Cardiac muscle cell (in vitro differentiated cells and primary cell): Measurements from ENCODE around the gene TMEM86B. TPM values are rescaled to one million over a fixed set of nuclear protein-coding genes. Genes with fewer than 3 reads are reported as not detected.

Experiments
- DNase-seq, 2 donors: peaks; one replicate each; pipeline versions ENCODE4 v3.0.0 to v3.0.0-alpha.2; 2010 to 2017; ENCODE audit warnings: low read depth in 1 of 2, low spot score in 1 of 2
- H3K27ac ChIP-seq: fragments of 200-600 bp; sonication (generic); 2 replicates; pipeline ENCODE4 v1.5.1; 2016
- H3K27me3 ChIP-seq: fragments of 200-600 bp; sonication (generic); 2 replicates; pipeline ENCODE4 v1.6.0; 2016; ENCODE audit warnings: control low read depth
- H3K36me3 ChIP-seq: fragments of 200-600 bp; sonication (generic); 2 replicates; pipeline ENCODE4 v1.5.1; 2016; ENCODE audit warnings: control low read depth
- H3K4me1 ChIP-seq: fragments of 200-600 bp; sonication (generic); 2 replicates; pipeline ENCODE4 v1.8.1; 2017; ENCODE audit warnings: low read depth, mild to moderate bottlenecking, mixed run types
- H3K4me3 ChIP-seq: fragments of 200-600 bp; sonication (generic); 2 replicates; pipeline ENCODE4 v1.5.1; 2016; ENCODE audit warnings: mild to moderate bottlenecking
- H3K9me3 ChIP-seq: fragments of 200-600 bp; sonication (generic); 2 replicates; pipeline ENCODE4 v1.5.1; 2017; ENCODE audit warnings: low read depth, mild to moderate bottlenecking, control low read depth
- CTCF ChIP-seq: IDR thresholded peaks from 2 replicates; pipeline ENCODE4 v1.5.1; 2012; ENCODE audit warnings: low read depth, mild to moderate bottlenecking, low read length
- polyA plus RNA-seq: library from polyadenylated mRNA; unstranded; fragments of >200 nt; fragmentation: Nextera tagmentation; extraction: Ambion mirVana; gene quantifications from 2 replicates; pipeline ENCODE4 v1.2.1, GENCODE V29; 2016
- total RNA-seq: library from RNA; depleted of rRNA; stranded (reverse); fragments of >200 nt; gene quantifications from 2 replicates; pipeline ENCODE4 v1.2.3, GENCODE V29; 2016

TMEM86B gene
- total and polyA plus RNA-seq, 2 experiments from 2014 or later: 2.6 to 4.7 TPM

- no peak overlapping the region for H3K27ac ChIP-seq
- no peak for DNase-seq
These were observed 24.4 kb upstream of the TMEM86B start for GRCh38 chr19:55252760-55253663.

GRCh38 chr19:55251341-55252081 lies 22.9 kb upstream of the TMEM86B start:
- Histone ChIP-seq H3K36me3 (peaks cover 5% of the 10 kb centered on the region), H3K4me1 (peaks cover 9% of the 10 kb centered on the region), H3K4me3 (no peak overlapping the region), H3K9me3 (no peaks in the 10 kb centered on the region), H3K27me3 (no peaks in the 10 kb centered on the region), H3K27ac (no peak overlapping the region)
- no peak for TF ChIP-seq CTCF
- peak in 1 of 2 donors; percentile 55 for DNase-seq

More at GRCh38 chr19:55252760-55253663, 24.4 kb upstream of the TMEM86B start:
- Histone ChIP-seq H3K4me1 (peaks cover 20% of the 10 kb centered on the region), H3K9me3 (no peaks in the 10 kb centered on the region), H3K36me3 (no peaks in the 10 kb centered on the region), H3K4me3 (no peak overlapping the region), H3K27me3 (no peaks in the 10 kb centered on the region)
- TF ChIP-seq CTCF: no peak

GRCh38 chr19:55250262-55251036 lies 21.9 kb upstream of the TMEM86B start:
- H3K4me1 ChIP-seq: peaks cover 9% of the 10 kb centered on the region
- TF ChIP-seq CTCF: no peak
- no peak for DNase-seq

GRCh38 chr19:55249841-55250240 lies 21.3 kb upstream of the TMEM86B start:
- H3K4me3 ChIP-seq: no peak overlapping the region
- H3K27ac ChIP-seq: no peak overlapping the region
- no peaks in the 10 kb centered on the region for H3K27me3 ChIP-seq
- DNase-seq: no peak
- no peaks in the 10 kb centered on the region for H3K9me3 ChIP-seq
- peaks cover 16% of the 10 kb centered on the region for H3K36me3 ChIP-seq
- H3K4me1 ChIP-seq: peaks cover 9% of the 10 kb centered on the region
- no peak for TF ChIP-seq CTCF

More at GRCh38 chr19:55250262-55251036, 21.9 kb upstream of the TMEM86B start:
- Histone ChIP-seq H3K27ac (no peak overlapping the region), H3K4me3 (no peak overlapping the region), H3K36me3 (peaks cover 10% of the 10 kb centered on the region), H3K27me3 (no peaks in the 10 kb centered on the region), H3K9me3 (no peaks in the 10 kb centered on the region)

- Histone ChIP-seq H3K4me3 (no peak overlapping the region), H3K36me3 (peaks cover 24% of the 10 kb centered on the region), H3K4me1 (peaks cover 9% of the 10 kb centered on the region), H3K27me3 (no peaks in the 10 kb centered on the region), H3K27ac (peak overlapping the region; percentile 71), H3K9me3 (no peaks in the 10 kb centered on the region)
- TF ChIP-seq CTCF: no peak
- no peak for DNase-seq
These were observed 20.1 kb upstream of the TMEM86B start for GRCh38 chr19:55248704-55249103.
